Testis (tissue), 2 donors: Measurements from ENCODE around the gene KIAA1671.

Source experiments
- POLR2A ChIP-seq: fragments of 450-650 bp; IDR thresholded peaks from one replicate; pipeline ENCODE4 v1.6.1; 2017; ENCODE audit warnings: antibody characterized with exemption, mild to moderate bottlenecking, moderate library complexity
- TF ChIP-seq, protein P1 (sequence below), 3 experiments: fragments of 450-650 bp in 2 of 3; fragments of 200-600 bp in 1 of 3; sonication (generic) in 1 of 3; IDR thresholded peaks; one replicate each; pipeline ENCODE4 v1.5.1; 2016 to 2019; ENCODE audit warnings: antibody characterized with exemption in 3 of 3, mild to moderate bottlenecking in 2 of 3, moderate library complexity in 1 of 3

DNA sequence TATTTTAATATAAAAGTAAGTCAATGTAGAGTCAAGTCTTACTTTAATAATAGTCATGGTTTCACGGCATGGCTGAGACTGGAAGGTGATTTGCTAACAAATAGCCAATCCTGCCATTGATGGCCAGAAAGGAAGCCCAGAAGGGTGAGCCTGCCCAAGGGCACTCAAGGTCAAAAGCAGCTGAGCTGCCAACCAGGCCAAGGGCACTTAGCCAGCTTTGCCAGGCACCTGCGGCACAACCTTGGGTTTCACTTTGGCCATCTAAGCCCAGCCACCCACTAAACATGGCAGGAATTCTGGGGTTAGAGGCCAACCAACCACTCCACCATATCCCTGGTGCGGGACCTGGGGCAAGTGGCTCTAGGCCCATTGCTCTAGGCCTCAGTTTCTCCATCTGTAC lies 10.2 kb upstream of the KIAA1671 start:
- TF ChIP-seq, protein P1, sequence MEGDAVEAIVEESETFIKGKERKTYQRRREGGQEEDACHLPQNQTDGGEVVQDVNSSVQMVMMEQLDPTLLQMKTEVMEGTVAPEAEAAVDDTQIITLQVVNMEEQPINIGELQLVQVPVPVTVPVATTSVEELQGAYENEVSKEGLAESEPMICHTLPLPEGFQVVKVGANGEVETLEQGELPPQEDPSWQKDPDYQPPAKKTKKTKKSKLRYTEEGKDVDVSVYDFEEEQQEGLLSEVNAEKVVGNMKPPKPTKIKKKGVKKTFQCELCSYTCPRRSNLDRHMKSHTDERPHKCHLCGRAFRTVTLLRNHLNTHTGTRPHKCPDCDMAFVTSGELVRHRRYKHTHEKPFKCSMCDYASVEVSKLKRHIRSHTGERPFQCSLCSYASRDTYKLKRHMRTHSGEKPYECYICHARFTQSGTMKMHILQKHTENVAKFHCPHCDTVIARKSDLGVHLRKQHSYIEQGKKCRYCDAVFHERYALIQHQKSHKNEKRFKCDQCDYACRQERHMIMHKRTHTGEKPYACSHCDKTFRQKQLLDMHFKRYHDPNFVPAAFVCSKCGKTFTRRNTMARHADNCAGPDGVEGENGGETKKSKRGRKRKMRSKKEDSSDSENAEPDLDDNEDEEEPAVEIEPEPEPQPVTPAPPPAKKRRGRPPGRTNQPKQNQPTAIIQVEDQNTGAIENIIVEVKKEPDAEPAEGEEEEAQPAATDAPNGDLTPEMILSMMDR (IDR thresholded peaks at IDR 0.05), result no peak
- no peak for TF ChIP-seq POLR2A
